Kidney capillary endothelial cell (primary cell): ENCODE results near the gene PIK3CD.

ENCODE experiments used
- DNase-seq: peaks from one replicate; pipeline ENCODE4 v3.0.0-alpha.2; 2018; ENCODE audit warnings: low spot score

Gene PIK3CD

DNA sequence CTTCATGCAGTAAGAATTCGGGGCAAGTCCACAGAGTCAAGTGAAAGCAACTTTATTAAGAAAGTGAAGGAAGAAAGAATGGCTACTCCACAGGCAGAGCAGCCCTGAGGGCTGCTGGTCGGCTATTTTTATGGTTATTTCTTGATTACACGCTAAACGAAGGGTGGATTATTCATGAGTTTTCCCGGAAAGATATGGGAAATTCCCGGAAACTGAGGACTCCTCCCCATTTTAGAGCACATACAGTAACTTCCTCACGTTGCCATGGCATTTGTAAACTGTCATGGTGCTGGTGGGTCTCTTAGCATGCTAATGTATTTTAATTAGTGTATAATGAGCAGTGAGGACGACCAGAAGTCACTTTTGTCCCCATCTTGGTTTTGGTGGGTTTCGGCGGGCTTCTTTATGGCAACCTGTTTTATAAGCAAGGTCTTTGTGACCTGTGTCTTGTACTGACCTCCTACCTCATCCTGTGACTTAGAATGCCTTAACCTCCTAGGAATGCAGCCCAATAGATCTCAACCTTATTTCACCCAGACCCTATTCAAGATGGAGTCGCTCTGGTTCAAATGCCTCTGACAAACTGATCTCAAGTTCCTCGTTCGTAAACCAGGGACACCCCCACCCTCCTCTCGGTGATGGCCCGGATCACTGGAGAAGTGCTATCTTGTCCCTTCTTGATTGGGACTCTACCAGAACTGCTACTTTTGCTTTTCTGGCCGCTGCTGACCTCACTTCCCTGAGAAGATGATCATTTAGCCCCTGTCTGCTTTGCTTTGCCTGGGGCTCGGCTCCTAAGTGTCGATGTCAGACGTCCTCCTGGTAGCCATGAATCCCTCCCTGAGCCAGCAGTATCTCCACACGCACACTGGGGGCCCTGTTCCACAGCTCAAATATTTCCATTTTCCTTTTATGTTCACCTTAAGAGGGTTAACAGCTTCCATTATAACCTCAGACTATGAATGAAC, 123.5 kb downstream of the PIK3CD start:
- DNase-seq = no peak

DNA sequence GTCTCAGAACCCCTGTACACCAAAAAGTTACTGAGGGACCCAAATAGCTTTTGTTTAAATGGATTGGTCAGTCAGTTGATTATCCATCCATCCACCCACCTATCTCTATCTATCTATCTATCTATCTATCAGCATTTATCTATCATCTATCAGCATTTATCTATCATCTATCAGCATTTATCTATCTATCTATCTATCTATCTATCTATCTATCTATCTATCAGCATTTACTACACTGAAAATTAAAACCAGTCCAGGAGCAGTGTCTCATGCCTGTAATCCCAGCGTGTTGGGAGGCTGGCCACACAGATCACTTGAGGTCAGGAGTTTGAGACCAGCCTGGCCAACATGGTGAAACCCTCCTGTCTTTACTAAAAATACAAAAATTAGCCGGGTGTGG, 125.2 kb downstream of the PIK3CD start:
- DNase-seq = no peak
